HepG2 (cell line): ENCODE data around the gene CNPY4. TPM values are rescaled to one million over a fixed set of nuclear protein-coding genes. Genes with fewer than 3 reads are reported as not detected.
A peak's percentile ranks its signal among the peaks of the same experiment; 100 is the strongest.

ENCODE experiments used
- ATF7-NPFF ChIP-seq: sonication (generic); formaldehyde crosslinking; IDR thresholded peaks from 2 replicates; pipeline ENCODE4 v1.8.1; 2023; ENCODE audit warnings: mild to moderate bottlenecking, low read depth, missing genetic modification reagents, moderate library complexity
- BORCS8-MEF2B ChIP-seq: sonication (generic); formaldehyde crosslinking; IDR thresholded peaks from 2 replicates; pipeline ENCODE4 v1.8.0; 2022; ENCODE audit warnings: mild to moderate bottlenecking, missing genetic modification reagents
- CCAR2 ChIP-seq: fragments of 200-400 bp; formaldehyde crosslinking; optimal IDR thresholded peaks from 2 replicates; pipeline ENCODE3; 2018; ENCODE audit warnings: low read depth, mild to moderate bottlenecking, low read length, moderate library complexity
- CCDC6 ChIP-seq: sonication (generic); formaldehyde crosslinking; IDR thresholded peaks from 2 replicates; pipeline ENCODE4 v1.8.1; 2022; ENCODE audit warnings: mild to moderate bottlenecking, missing genetic modification reagents, moderate library complexity
- E2F2 ChIP-seq: sonication (generic); formaldehyde crosslinking; IDR thresholded peaks from 2 replicates; pipeline ENCODE4 v1.4.0; 2020; ENCODE audit warnings: missing genetic modification reagents, borderline replicate concordance
- EED ChIP-seq: sonication (generic); formaldehyde crosslinking; IDR thresholded peaks from 2 replicates; pipeline ENCODE4 v1.5.0; 2020; ENCODE audit warnings: mild to moderate bottlenecking, missing genetic modification reagents
- FOXJ3 ChIP-seq: sonication (generic); formaldehyde crosslinking; IDR thresholded peaks from 2 replicates; pipeline ENCODE4 v1.4.0; 2020; ENCODE audit warnings: missing genetic modification reagents, mild to moderate bottlenecking, borderline replicate concordance
- HDAC2 ChIP-seq: sonication (generic); formaldehyde crosslinking; IDR thresholded peaks from 2 replicates; pipeline ENCODE4 v1.4.0; 2020; ENCODE audit warnings: missing genetic modification reagents
- HIVEP1 ChIP-seq: sonication (generic); formaldehyde crosslinking; IDR thresholded peaks from 2 replicates; pipeline ENCODE4 v1.4.0; 2020; ENCODE audit warnings: mild to moderate bottlenecking, missing genetic modification reagents
- HOXA7 ChIP-seq: sonication (generic); formaldehyde crosslinking; IDR thresholded peaks from 2 replicates; pipeline ENCODE4 v1.8.1; 2022; ENCODE audit warnings: mild to moderate bottlenecking, missing genetic modification reagents, moderate library complexity
- KDM6A ChIP-seq: IDR thresholded peaks from 2 replicates; pipeline ENCODE4 v1.6.1; 2016; ENCODE audit warnings: low read depth
- KLF12 ChIP-seq: sonication (generic); formaldehyde crosslinking; IDR thresholded peaks from 2 replicates; pipeline ENCODE4 v1.4.0; 2020; ENCODE audit warnings: missing genetic modification reagents, borderline replicate concordance
- MLX ChIP-seq: IDR thresholded peaks from 2 replicates; pipeline ENCODE4 v1.6.1; 2016
- MTF2 ChIP-seq: sonication (generic); formaldehyde crosslinking; IDR thresholded peaks from 2 replicates; pipeline ENCODE4 v1.5.0; 2020; ENCODE audit warnings: missing genetic modification reagents, borderline replicate concordance
- RBM39 ChIP-seq: fragments of 200-400 bp; formaldehyde crosslinking; IDR thresholded peaks from one replicate; pipeline ENCODE4 v1.6.1; 2018; ENCODE audit warnings: antibody characterized with exemption, mild to moderate bottlenecking, low read depth, low read length; ENCODE audit not compliant: poor library complexity, severe bottlenecking
- SUZ12 ChIP-seq: fragments of 150-350 bp; IDR thresholded peaks from 2 replicates; pipeline ENCODE4 v1.6.1; 2014; ENCODE audit warnings: low read depth, low read length
- TBP ChIP-seq: sonication (generic); formaldehyde crosslinking; IDR thresholded peaks from 2 replicates; pipeline ENCODE4 v1.5.0; 2020; ENCODE audit warnings: missing genetic modification reagents
- TRAFD1 ChIP-seq: sonication (generic); formaldehyde crosslinking; IDR thresholded peaks from 2 replicates; pipeline ENCODE4 v1.5.1; 2020; ENCODE audit warnings: missing genetic modification reagents, mild to moderate bottlenecking, borderline replicate concordance
- YEATS4 ChIP-seq: sonication (generic); formaldehyde crosslinking; IDR thresholded peaks from 2 replicates; pipeline ENCODE4 v1.4.0; 2020; ENCODE audit warnings: missing genetic modification reagents, borderline replicate concordance
- ZFP82 ChIP-seq: sonication (generic); formaldehyde crosslinking; IDR thresholded peaks from 2 replicates; pipeline ENCODE4 v1.5.1; 2020; ENCODE audit warnings: mild to moderate bottlenecking, missing genetic modification reagents, borderline replicate concordance
- ZNF18 ChIP-seq: sonication (generic); formaldehyde crosslinking; IDR thresholded peaks from 2 replicates; pipeline ENCODE4 v1.8.0; 2022; ENCODE audit warnings: mild to moderate bottlenecking, missing genetic modification reagents; ENCODE audit not compliant: insufficient replicate concordance
- ZNF274 ChIP-seq: sonication (generic); formaldehyde crosslinking; IDR thresholded peaks from 2 replicates; pipeline ENCODE4 v1.5.1; 2020; ENCODE audit warnings: mild to moderate bottlenecking, missing genetic modification reagents
- ZNF557 ChIP-seq: sonication (generic); formaldehyde crosslinking; IDR thresholded peaks from 2 replicates; pipeline ENCODE4 v1.4.0; 2020; ENCODE audit warnings: missing genetic modification reagents
- ZNF569 ChIP-seq: sonication (generic); formaldehyde crosslinking; IDR thresholded peaks from 2 replicates; pipeline ENCODE4 v1.5.0; 2020; ENCODE audit warnings: mild to moderate bottlenecking, missing genetic modification reagents, moderate library complexity, borderline replicate concordance
- ZSCAN12 ChIP-seq: sonication (generic); formaldehyde crosslinking; IDR thresholded peaks from 2 replicates; pipeline ENCODE4 v1.9.0; 2021; ENCODE audit warnings: mild to moderate bottlenecking, missing genetic modification reagents
- ZSCAN30 ChIP-seq: sonication (generic); formaldehyde crosslinking; IDR thresholded peaks from 2 replicates; pipeline ENCODE4 v1.5.0; 2020; ENCODE audit warnings: mild to moderate bottlenecking, missing genetic modification reagents
- polyA plus RNA-seq, 8 experiments: library from polyadenylated mRNA; depleted of rRNA in 3 of 8; stranded (reverse) in 7 of 8; unstranded in 1 of 8; fragments of >200 nt; fragmentation: Illumina TruSeq in 4 of 8; extraction: Trizol in 4 of 8; gene quantifications; 2 replicates each; pipeline versions ENCODE4 v1.2.1 to v1.2.3, GENCODE V29; 2011 to 2016; ENCODE audit warnings: low read depth in 4 of 8, missing spikeins in 1 of 8, mixed read lengths in 1 of 8; ENCODE audit not compliant: insufficient read depth in 1 of 8
- total RNA-seq, 5 experiments: library from RNA; depleted of rRNA; stranded (reverse); fragments of >200 nt; fragmentation: Illumina TruSeq; extraction: Trizol; gene quantifications; 2 replicates each; pipeline ENCODE4 v1.2.3, GENCODE V29; 2016; ENCODE audit warnings: low read depth in 1 of 5

Gene CNPY4
- total and polyA plus RNA-seq, 2 of the 13 experiments (the other 11 are each of a cell fraction or from before 2014, with no cell fraction given), result 6.2 to 12.7 TPM

- TF ChIP-seq TBP (CRISPR knock-in tag) (no peak), E2F2 (no peak), HDAC2 (CRISPR knock-in tag) (peak; percentile 88), YEATS4 (peak; percentile 93), MLX (CRISPR knock-in tag) (no peak), MTF2 (no peak), CCDC6 (CRISPR knock-in tag) (peak; percentile 70; the same call in 1 of the 2 replicates), EED (peak; percentile 75; the same call in 1 of the 2 replicates), KLF12 (CRISPR knock-in tag) (peak; percentile 73; the same call in 1 of the 2 replicates), RBM39 (peak; percentile 68), KDM6A (CRISPR knock-in tag) (no peak), ZNF18 (CRISPR knock-in tag) (peak; percentile 69), CCAR2 (no peak), SUZ12 (no peak), ZNF569 (CRISPR knock-in tag) (no peak), ZNF274 (CRISPR knock-in tag) (peak; percentile 68; the same call in 1 of the 2 replicates), ATF7-NPFF (CRISPR knock-in tag) (peak; percentile 75), ZSCAN30 (CRISPR knock-in tag) (0 out of 2 replicates have a peak, but pooled peaks have one; percentile 4), ZFP82 (CRISPR knock-in tag) (peak; percentile 80; the same call in 1 of the 2 replicates), HIVEP1 (CRISPR knock-in tag) (peak; percentile 88), ZSCAN12 (CRISPR knock-in tag) (no peak), TRAFD1 (peak; percentile 77; the same call in 1 of the 2 replicates), BORCS8-MEF2B (CRISPR knock-in tag) (peak; percentile 29; the same call in 1 of the 2 replicates), ZNF557 (peak; percentile 89), FOXJ3 (peak; percentile 50; the same call in 1 of the 2 replicates), HOXA7 (CRISPR knock-in tag) (no peak)
These were observed 18.9 kb upstream of the CNPY4 start (continued) for GRCh38 chr7:100100420-100101015.
